H1 (cell line): ENCODE measurements around the gene CPSF4L. TPM values are rescaled to one million over a fixed set of nuclear protein-coding genes. Genes with fewer than 3 reads are reported as not detected.

Experiments
- CTCF ChIA-PET: fragments of 300-600 bp; sonication (Branson Sonifier 250); formaldehyde crosslinking; loops from one replicate; lab custom pipeline; 2021; ENCODE audit not compliant: partially characterized antibody; lab: Charles Lee
- POLR2A ChIA-PET: fragments of 300-600 bp; sonication (Branson Sonifier 250); formaldehyde crosslinking; loops from one replicate; lab custom pipeline; 2021; ENCODE audit warnings: inconsistent platforms; ENCODE audit not compliant: partially characterized antibody; lab: Charles Lee
- DNase-seq, 2 experiments: peaks; one replicate each; pipeline versions ENCODE4 v3.0.0 to v3.0.0-alpha.2; 2010 to 2022; ENCODE audit warnings: low spot score in 2 of 2, low read depth in 1 of 2, mixed read lengths in 1 of 2
- FAIRE-seq: peaks from 2 replicates; lab custom pipeline; 2011; peaks lifted over from hg19 to GRCh38; lab: Jason Lieb, UNC
- H2AFZ ChIP-seq: 2 replicates; pipeline ENCODE4 v1.8.1; 2012; ENCODE audit warnings: low read length, inconsistent platforms
- H2AK5ac ChIP-seq: 2 replicates; pipeline ENCODE4 v1.6.1; 2013; ENCODE audit warnings: low read depth, low read length
- H2BK120ac ChIP-seq: replicated peaks from 2 replicates; pipeline ENCODE3; 2013; ENCODE audit warnings: low read depth, low read length, inconsistent platforms
- H2BK12ac ChIP-seq: 2 replicates; pipeline ENCODE4 v1.6.1; 2013; ENCODE audit warnings: low read depth, low read length
- H2BK15ac ChIP-seq: 2 replicates; pipeline ENCODE4 v1.6.1; 2013; ENCODE audit warnings: low read length
- H2BK20ac ChIP-seq: 2 replicates; pipeline ENCODE4 v1.6.1; 2013; ENCODE audit warnings: low read length
- H2BK5ac ChIP-seq: 2 replicates; pipeline ENCODE4 v1.6.1; 2013; ENCODE audit warnings: low read depth, low read length
- H3K14ac ChIP-seq: 2 replicates; pipeline ENCODE4 v1.6.1; 2013; ENCODE audit warnings: inconsistent platforms; ENCODE audit not compliant: insufficient read length
- H3K18ac ChIP-seq: 2 replicates; pipeline ENCODE4 v1.6.1; 2013; ENCODE audit warnings: low read length; ENCODE audit errors: extremely low read depth
- H3K23ac ChIP-seq: 2 replicates; pipeline ENCODE4 v1.6.1; 2013; ENCODE audit warnings: inconsistent platforms; ENCODE audit not compliant: insufficient read length
- H3K23me2 ChIP-seq: 2 replicates; pipeline ENCODE4 v1.6.1; 2013; ENCODE audit warnings: low read depth, low read length
- H3K27ac ChIP-seq: 2 replicates; pipeline ENCODE4 v1.6.1; 2011; ENCODE audit warnings: low read depth, low read length, inconsistent platforms
- H3K27me3 ChIP-seq, 4 experiments: replicated peaks in 1 of 4; 1 replicate in 1 of 4; 2 replicates in 3 of 4; pipeline versions ENCODE4 v1.6.1 to v1.8.1; 2011 to 2013; ENCODE audit warnings: low read length in 3 of 4, mild to moderate bottlenecking in 3 of 4, inconsistent platforms in 2 of 4, mixed read lengths in 2 of 4, moderate library complexity in 1 of 4; ENCODE audit not compliant: control insufficient read depth in 3 of 4, insufficient read depth in 3 of 4; ENCODE audit errors: extremely low read depth in 1 of 4
- H3K36me3 ChIP-seq, 4 experiments: 2 replicates each; pipeline versions ENCODE4 v1.6.1 to v1.8.1; 2011 to 2013; ENCODE audit warnings: mild to moderate bottlenecking in 4 of 4, low read length in 3 of 4, moderate library complexity in 2 of 4, control low read depth in 1 of 4, inconsistent platforms in 1 of 4; ENCODE audit not compliant: insufficient read depth in 4 of 4, control insufficient read depth in 2 of 4
- H3K4ac ChIP-seq: replicated peaks from 2 replicates; pipeline ENCODE3; 2013; ENCODE audit warnings: low read length, low read depth, mixed read lengths, inconsistent platforms; ENCODE audit not compliant: insufficient read length
- H3K4me1 ChIP-seq, 4 experiments: replicated peaks in 1 of 4; 1 replicate in 1 of 4; 2 replicates in 3 of 4; pipeline versions ENCODE4 v1.6.1 to v1.8.1; 2011 to 2013; ENCODE audit warnings: low read length in 3 of 4, inconsistent platforms in 2 of 4, mixed read lengths in 1 of 4; ENCODE audit not compliant: insufficient read depth in 4 of 4, control insufficient read depth in 3 of 4
- H3K4me2 ChIP-seq, 2 experiments: 2 replicates each; pipeline versions ENCODE4 v1.6.1 to v1.8.1; 2011 to 2013; ENCODE audit warnings: low read depth in 2 of 2, low read length in 2 of 2, control low read depth in 1 of 2, inconsistent platforms in 1 of 2, mild to moderate bottlenecking in 1 of 2; ENCODE audit not compliant: insufficient read depth in 1 of 2
- H3K4me3 ChIP-seq, 4 experiments: fragments of 200-600, 300-600 bp in 1 of 4; sonication (generic), shearing (Covaris generic), sonication (Bioruptor Twin) in 1 of 4; 2 replicates each; pipeline versions ENCODE4 v1.5.1 to v1.8.1; 2011 to 2016; ENCODE audit warnings: low read length in 4 of 4, low read depth in 3 of 4, control low read depth in 2 of 4, inconsistent platforms in 2 of 4, mild to moderate bottlenecking in 2 of 4, mixed read lengths in 1 of 4, moderate library complexity in 1 of 4; ENCODE audit not compliant: insufficient read depth in 2 of 4; ENCODE audit errors: extremely low read depth in 1 of 4
- H3K56ac ChIP-seq: replicated peaks from 2 replicates; pipeline ENCODE3; 2013; ENCODE audit warnings: low read depth, mild to moderate bottlenecking, mixed read lengths, low read length, inconsistent platforms; ENCODE audit not compliant: insufficient read length
- H3K79me1 ChIP-seq: 2 replicates; pipeline ENCODE4 v1.6.1; 2013; ENCODE audit warnings: low read depth, low read length, control low read depth
- H3K79me2 ChIP-seq, 2 experiments: 2 replicates each; pipeline versions ENCODE4 v1.6.1 to v1.8.1; 2012 to 2013; ENCODE audit warnings: low read length in 2 of 2, mild to moderate bottlenecking in 2 of 2, inconsistent platforms in 1 of 2; ENCODE audit not compliant: insufficient read depth in 2 of 2, control insufficient read depth in 1 of 2
- H3K9ac ChIP-seq, 4 experiments: replicated peaks in 1 of 4; 1 replicate in 1 of 4; 2 replicates in 3 of 4; pipeline versions ENCODE4 v1.6.1 to v1.8.1; 2011 to 2013; ENCODE audit warnings: low read depth in 3 of 4, low read length in 3 of 4, control low read depth in 2 of 4, mild to moderate bottlenecking in 2 of 4, moderate library complexity in 2 of 4, inconsistent platforms in 1 of 4; ENCODE audit errors: extremely low read depth in 1 of 4
- H3K9me3 ChIP-seq, 2 experiments: 2 replicates each; pipeline versions ENCODE4 v1.6.1 to v1.8.1; 2012 to 2013; ENCODE audit warnings: mild to moderate bottlenecking in 2 of 2, moderate library complexity in 2 of 2, control low read depth in 1 of 2, inconsistent platforms in 1 of 2, low read depth in 1 of 2, low read length in 1 of 2, mixed read lengths in 1 of 2; ENCODE audit not compliant: insufficient read depth in 2 of 2
- H4K20me1 ChIP-seq, 2 experiments: replicated peaks in 1 of 2; 2 replicates each; pipeline versions ENCODE3 to v1.8.1; 2011 to 2013; ENCODE audit warnings: inconsistent platforms in 2 of 2, low read length in 2 of 2, mild to moderate bottlenecking in 1 of 2; ENCODE audit not compliant: insufficient read depth in 2 of 2, control insufficient read depth in 1 of 2
- H4K5ac ChIP-seq: 2 replicates; pipeline ENCODE4 v1.6.1; 2013; ENCODE audit warnings: low read length, low read depth, mixed read lengths, inconsistent platforms; ENCODE audit not compliant: insufficient read length
- H4K8ac ChIP-seq: 2 replicates; pipeline ENCODE4 v1.8.0; 2013; ENCODE audit warnings: mild to moderate bottlenecking, moderate library complexity, low read length, inconsistent platforms; ENCODE audit not compliant: insufficient read depth; ENCODE audit errors: extremely low read depth
- H4K91ac ChIP-seq: replicated peaks from 2 replicates; pipeline ENCODE3; 2013; ENCODE audit warnings: low read length, mixed read lengths, inconsistent platforms; ENCODE audit not compliant: insufficient read length
- BRCA1 ChIP-seq: IDR thresholded peaks from 2 replicates; pipeline ENCODE4 v1.6.1; 2012; ENCODE audit warnings: low read depth, low read length, improper control_type of control experiment
- EP300 ChIP-seq, 2 experiments: IDR thresholded peaks; 1 replicate in 1 of 2; 2 replicates in 1 of 2; pipeline ENCODE4 v1.6.1; 2011 to 2012; ENCODE audit warnings: low read depth in 2 of 2, low read length in 2 of 2, mild to moderate bottlenecking in 2 of 2, borderline replicate concordance in 1 of 2, inconsistent platforms in 1 of 2, moderate library complexity in 1 of 2
- SIX5 ChIP-seq: IDR thresholded peaks from 2 replicates; pipeline ENCODE4 v1.6.1; 2011; ENCODE audit warnings: mild to moderate bottlenecking, low read depth, low read length
- SP1 ChIP-seq: IDR thresholded peaks from 2 replicates; pipeline ENCODE4 v1.6.1; 2011; ENCODE audit warnings: low read depth, low read length
- SP4 ChIP-seq: IDR thresholded peaks from 2 replicates; pipeline ENCODE4 v1.6.1; 2012; ENCODE audit warnings: low read length, inconsistent platforms
- SUZ12 ChIP-seq: fragments of 200-600 bp; sonication (generic); IDR thresholded peaks from 2 replicates; pipeline ENCODE4 v1.6.1; 2012; ENCODE audit warnings: mild to moderate bottlenecking, inconsistent platforms, low read length, moderate library complexity, mixed read lengths
- WGBS, 2 experiments: shearing (Covaris generic) in 1 of 2; methylation state at CpG; one replicate each; pipeline versions ENCODE4 v1.1.6 to v1.1.7; 2013 to 2015; ENCODE audit warnings: low lambda C conversion rate in 2 of 2, mixed read lengths in 2 of 2, inconsistent platforms in 1 of 2, low coverage in 1 of 2, missing lambda C conversion rate in 1 of 2; ENCODE audit not compliant: insufficient replicate concordance in 2 of 2, insufficient coverage in 1 of 2, insufficient read length in 1 of 2; ENCODE audit errors: extremely low coverage in 1 of 2, missing lambda C conversion rate in 1 of 2; 5-methylcytosine and 5-hydroxymethylcytosine counted together
- polyA plus RNA-seq, 7 experiments: library from polyadenylated mRNA; depleted of rRNA in 3 of 7; stranded (reverse) in 5 of 7; unstranded in 2 of 7; fragments of >200 nt in 5 of 7; fragments of 200-250 nt in 2 of 7; gene quantifications; 1 replicate in 5 of 7; 2 replicates in 1 of 7; 4 replicates in 1 of 7; pipeline versions ENCODE4 v1.2.1 to v1.2.3, GENCODE V29; 2011 to 2013; ENCODE audit warnings: missing spikeins in 2 of 7, mixed read lengths in 2 of 7
- total RNA-seq: library from RNA; stranded (reverse); fragmentation: NEBNext Ultra II Directional; extraction: Animal tissue kit (Norgen Biotek cat#: 25700); gene quantifications from 2 replicates; pipeline ENCODE4 v1.2.1, GENCODE V29; 2021

The CPSF4L gene
- total and polyA plus RNA-seq, 2 of the 8 experiments (the other 6 are each of a cell fraction or from before 2014, with no cell fraction given): not detected

DNA sequence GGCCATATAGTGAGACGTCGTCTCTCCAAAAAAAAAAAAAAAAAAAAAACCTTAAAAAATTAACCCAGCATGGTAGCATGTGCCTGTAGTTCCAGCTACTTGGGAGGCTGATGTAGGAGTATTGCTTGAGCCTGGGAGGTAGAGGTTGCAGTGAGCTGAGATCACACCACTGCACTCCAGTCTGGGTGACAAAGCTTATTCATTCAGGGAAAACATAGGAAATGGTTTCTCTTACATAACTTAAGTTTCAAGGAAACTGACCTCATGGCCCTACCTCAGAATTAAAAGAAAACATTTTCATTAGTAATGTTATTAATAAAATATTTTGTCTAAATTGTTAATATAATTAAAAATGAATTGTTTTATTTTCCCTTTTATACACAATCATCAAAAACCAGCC is 37.4 kb downstream of the CPSF4L start:
- no peak overlapping the region for H2AK5ac ChIP-seq
- H2BK5ac ChIP-seq: no peak overlapping the region
- no peak overlapping the region for H2BK12ac ChIP-seq
- H2BK120ac ChIP-seq: no peak overlapping the region
- DNase-seq (no peak), FAIRE-seq (no peak)
- peaks cover 0 to 14% (median 5%) of the 10 kb centered on the region in 4 experiments; a peak in 6 of 7 replicates for H3K4me1 ChIP-seq
- no peak overlapping the region for H4K8ac ChIP-seq
- no peak overlapping the region for H4K5ac ChIP-seq
- no peak overlapping the region for H2BK15ac ChIP-seq
- H2BK20ac ChIP-seq: no peak overlapping the region
- H3K56ac ChIP-seq: no peak overlapping the region
- no peak overlapping the region for H3K4me3 ChIP-seq
- no peak overlapping the region for H4K91ac ChIP-seq
- no peak overlapping the region for H3K14ac ChIP-seq
- H3K9me3 ChIP-seq: no peaks in the 10 kb centered on the region
- peaks cover 4 to 68% of the 10 kb centered on the region in 2 experiments; a peak in 3 of 4 replicates for H3K79me2 ChIP-seq
- no peak overlapping the region for H3K4ac ChIP-seq
- peaks cover 0 to 6% (median 0%) of the 10 kb centered on the region in 4 experiments; a peak in 1 of 8 replicates for H3K36me3 ChIP-seq
- peaks cover 5% of the 10 kb centered on the region for H3K79me1 ChIP-seq
- H3K9ac ChIP-seq: no peak overlapping the region
- peaks cover 2 to 3% of the 10 kb centered on the region in 2 experiments for H4K20me1 ChIP-seq
- H2AFZ ChIP-seq: no peak overlapping the region
- no peak overlapping the region for H3K4me2 ChIP-seq
- H3K27me3 ChIP-seq: no peaks in the 10 kb centered on the region
- ChIA-PET POLR2A (interaction anchor here (1.6 kb wide), 1 partner anchor 21 kb away, joined by 4 read pairs; no protein-coding TSS in a partner anchor), CTCF (no interaction called here)
- no CpG with 5 or more reads among the region's 2 CpGs for WGBS, 2 experiments
- TF ChIP-seq SUZ12 (no peak), SIX5 (no peak), EP300 (IDR thresholded peaks at IDR 0.05; ENCODE audit: borderline replicate concordance in 1 of 2, low read depth in 2 of 2, low read length in 2 of 2) (no peak), BRCA1 (no peak), SP4 (no peak), SP1 (no peak)
- no peaks in the 10 kb centered on the region for H3K23me2 ChIP-seq
- H3K23ac ChIP-seq: no peak overlapping the region
- H3K18ac ChIP-seq: no peak overlapping the region
- H3K27ac ChIP-seq: no peak overlapping the region
